Endothelial cell of umbilical vein (primary cell): ENCODE data around the gene KCNK10. TPM values are rescaled to one million over a fixed set of nuclear protein-coding genes. Genes with fewer than 3 reads are reported as not detected.

Source experiments
- BruUV-seq: library from RNA; stranded (reverse); fragments of 400-500 nt; replicated peaks from 2 replicates; lab custom pipeline; 2021; lab: Mats Ljungman, UMichigan
- CTCF ChIA-PET: fragments of 300-600, 350-600 bp; sonication (Branson Sonifier 250); formaldehyde crosslinking; loops from one replicate; lab custom pipeline; 2021; ENCODE audit warnings: antibody characterized with exemption, inconsistent platforms; lab: Charles Lee
- POLR2A ChIA-PET: fragments of 300-600, 350-600 bp; sonication (Branson Sonifier 250); formaldehyde crosslinking; loops from one replicate; lab custom pipeline; 2021; ENCODE audit warnings: antibody characterized with exemption, inconsistent platforms; lab: Charles Lee
- DNase-seq: peaks from one replicate; pipeline ENCODE4 v3.0.0-alpha.2; 2011; ENCODE audit warnings: low read depth, low spot score
- FAIRE-seq: peaks from 2 replicates; lab custom pipeline; 2011; peaks lifted over from hg19 to GRCh38; lab: Jason Lieb, UNC
- H2AFZ ChIP-seq: 2 replicates; pipeline ENCODE4 v1.6.0; 2012; ENCODE audit warnings: low read depth, low read length, control low read depth, inconsistent platforms
- H3K27ac ChIP-seq: 2 replicates; pipeline ENCODE4 v1.5.1; 2011; ENCODE audit warnings: low read depth, mild to moderate bottlenecking, control low read depth, low read length, moderate library complexity; ENCODE audit not compliant: insufficient read depth
- H3K27me3 ChIP-seq, 2 experiments: 2 replicates each; pipeline versions ENCODE4 v1.6.0 to v1.6.1; 2011; ENCODE audit warnings: low read length in 2 of 2, mixed read lengths in 1 of 2; ENCODE audit not compliant: control insufficient read depth in 2 of 2, insufficient read depth in 2 of 2
- H3K36me3 ChIP-seq, 2 experiments: 2 replicates in 1 of 2; 3 replicates in 1 of 2; pipeline ENCODE4 v1.5.1; 2011; ENCODE audit warnings: low read length in 2 of 2, mild to moderate bottlenecking in 1 of 2, moderate library complexity in 1 of 2; ENCODE audit not compliant: control insufficient read depth in 2 of 2, insufficient read depth in 2 of 2; ENCODE audit errors: extremely low read depth in 1 of 2
- H3K4me1 ChIP-seq: 3 replicates; pipeline ENCODE4 v1.5.1; 2011; ENCODE audit warnings: mild to moderate bottlenecking, low read length; ENCODE audit not compliant: control insufficient read depth, insufficient read depth; ENCODE audit errors: extremely low read depth
- H3K4me2 ChIP-seq: 2 replicates; pipeline ENCODE4 v1.6.1; 2011; ENCODE audit warnings: low read length, control low read depth, mixed read lengths; ENCODE audit not compliant: insufficient read depth
- H3K4me3 ChIP-seq, 3 experiments: fragments of 200-600 bp in 1 of 3; sonication (generic), shearing (Covaris generic) in 1 of 3; replicated peaks in 1 of 3; 2 replicates each; pipeline ENCODE4 v1.5.1; 2011 to 2016; ENCODE audit warnings: control low read depth in 3 of 3, low read length in 3 of 3, mild to moderate bottlenecking in 2 of 3, inconsistent platforms in 1 of 3, low read depth in 1 of 3, moderate library complexity in 1 of 3; ENCODE audit not compliant: insufficient read depth in 1 of 3
- H3K79me2 ChIP-seq: 2 replicates; pipeline ENCODE4 v1.6.0; 2012; ENCODE audit warnings: low read length, inconsistent platforms; ENCODE audit not compliant: control insufficient read depth, insufficient read depth
- H3K9ac ChIP-seq: replicated peaks from 2 replicates; pipeline ENCODE3; 2011; ENCODE audit warnings: low read length, control low read depth; ENCODE audit not compliant: insufficient read depth; ENCODE audit errors: extremely low read depth
- H3K9me1 ChIP-seq: replicated peaks from 3 replicates; pipeline ENCODE4 v1.6.0; 2011; ENCODE audit warnings: mild to moderate bottlenecking, low read length; ENCODE audit not compliant: control insufficient read depth, insufficient read depth; ENCODE audit errors: extremely low read depth
- H3K9me3 ChIP-seq: replicated peaks from 2 replicates; pipeline ENCODE4 v1.5.1; 2012; ENCODE audit warnings: low read length, inconsistent platforms; ENCODE audit not compliant: control insufficient read depth, insufficient read depth
- H4K20me1 ChIP-seq: replicated peaks from 2 replicates; pipeline ENCODE3; 2011; ENCODE audit warnings: mild to moderate bottlenecking, low read length; ENCODE audit not compliant: control insufficient read depth, insufficient read depth; ENCODE audit errors: extremely low read depth
- EZH2 ChIP-seq: IDR thresholded peaks from 2 replicates; pipeline ENCODE4 v1.6.1; 2012; ENCODE audit warnings: borderline replicate concordance, low read depth, mild to moderate bottlenecking, moderate library complexity, low read length, inconsistent platforms; ENCODE audit not compliant: severe bottlenecking
- FOS ChIP-seq: IDR thresholded peaks from 2 replicates; pipeline ENCODE4 v1.6.1; 2011; ENCODE audit warnings: mild to moderate bottlenecking, low read length, moderate library complexity, borderline replicate concordance; ENCODE audit not compliant: insufficient read depth
- GATA2 ChIP-seq: IDR thresholded peaks from 2 replicates; pipeline ENCODE4 v1.7.0; 2011; ENCODE audit warnings: low read depth, mild to moderate bottlenecking, moderate library complexity, mixed read lengths, low read length; ENCODE audit not compliant: insufficient read length, insufficient read depth
- JUN ChIP-seq: IDR thresholded peaks from 2 replicates; pipeline ENCODE4 v1.6.1; 2011; ENCODE audit warnings: borderline replicate concordance, low read depth; ENCODE audit not compliant: insufficient read length, insufficient read depth
- MAX ChIP-seq: IDR thresholded peaks from 2 replicates; pipeline ENCODE4 v1.6.1; 2011; ENCODE audit not compliant: insufficient read depth, insufficient read length
- MYC ChIP-seq: IDR thresholded peaks from one replicate; pipeline ENCODE4 v1.6.1; 2011; ENCODE audit warnings: mild to moderate bottlenecking, low read depth, low read length
- POLR2A ChIP-seq: IDR thresholded peaks from 2 replicates; pipeline ENCODE4 v1.6.1; 2012; ENCODE audit warnings: low read depth, mild to moderate bottlenecking, control low read depth, low read length
- POLR2AphosphoS5 ChIP-seq: IDR thresholded peaks from 2 replicates; pipeline ENCODE4 v1.6.1; 2012; ENCODE audit warnings: low read depth, mild to moderate bottlenecking, control low read depth, low read length, moderate library complexity; ENCODE audit not compliant: insufficient read depth
- dilution Hi-C: fragments of 300-500 bp; cut with MboI; formaldehyde crosslinking; loops from one replicate; pipeline ENCODE4 v1.15.0; 2019; ENCODE audit warnings: low sequenced_read_pairs; ENCODE audit not compliant: extremely low pct_ligation_motif_present
- intact Hi-C: fragments of 100-400 bp; cut with micrococcal nuclease; formaldehyde crosslinking; loops from one replicate; pipeline ENCODE4 v1.10.0; 2022
- polyA plus RNA-seq, 4 experiments: library from polyadenylated mRNA; depleted of rRNA in 3 of 4; stranded (reverse) in 3 of 4; unstranded in 1 of 4; fragments of >200 nt; gene quantifications; 2 replicates each; pipeline versions ENCODE4 v1.2.1 to v1.2.3, GENCODE V29; 2011 to 2012; ENCODE audit warnings: missing spikeins in 1 of 4
- total RNA-seq: library from RNA; stranded (reverse); gene quantifications from 2 replicates; pipeline ENCODE4 v1.2.3, GENCODE V29; 2021
- TF ChIP-seq, protein P1 (sequence below), 2 donors: IDR thresholded peaks; 1 replicate in 1 of 2; 2 replicates in 1 of 2; pipeline ENCODE4 v1.5.1; 2011; ENCODE audit warnings: low read length in 2 of 2, mild to moderate bottlenecking in 2 of 2, moderate library complexity in 2 of 2, control low read depth in 1 of 2, inconsistent platforms in 1 of 2, low read depth in 1 of 2; ENCODE audit not compliant: insufficient read depth in 1 of 2; ENCODE audit errors: extremely low read depth in 1 of 2

KCNK10 gene
- total and polyA plus RNA-seq, 2 donors (not counting 3 experiments of a cell fraction or from before 2014, with no cell fraction given): not detected

DNA sequence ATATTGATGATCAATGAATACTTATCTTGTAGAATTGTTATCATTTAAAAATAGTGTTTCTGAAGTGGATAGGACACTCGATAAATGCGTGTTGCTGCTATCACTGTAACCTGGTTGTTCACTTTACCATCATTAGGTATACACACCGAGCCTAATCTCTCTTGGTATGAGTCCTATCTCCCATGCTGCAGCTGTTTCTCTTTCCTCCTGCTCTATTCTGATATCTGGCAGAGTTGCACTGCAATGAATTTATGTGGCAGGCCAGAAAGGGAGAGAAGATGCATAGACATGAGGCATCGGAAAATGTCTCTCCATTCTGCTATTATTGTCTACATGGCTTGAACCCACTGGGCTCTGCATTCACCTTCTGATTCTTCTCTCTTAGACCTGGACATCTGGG lies 26.7 kb downstream of the KCNK10 start:
- no peaks in the 10 kb centered on the region for H3K9me1 ChIP-seq
- BruUV-seq: no TSS peak
- FAIRE-seq: no peak
- H3K27me3 ChIP-seq: no peaks in the 10 kb centered on the region
- ChIA-PET POLR2A (no interaction called here), CTCF (no interaction called here)
- no peaks in the 10 kb centered on the region for H3K79me2 ChIP-seq
- no peak overlapping the region for H3K4me2 ChIP-seq
- TF ChIP-seq EZH2: no peak
- no peak overlapping the region for H3K27ac ChIP-seq
- DNase-seq: no peak
- no peaks in the 10 kb centered on the region for H3K4me1 ChIP-seq
- dilution Hi-C loops: no loop called here
- no peaks in the 10 kb centered on the region for H3K36me3 ChIP-seq
- H3K9ac ChIP-seq: no peak overlapping the region
- H2AFZ ChIP-seq: no peak overlapping the region
- no peak overlapping the region for H3K4me3 ChIP-seq
- intact Hi-C loops: no loop called here
- no peaks in the 10 kb centered on the region for H3K9me3 ChIP-seq
- no peaks in the 10 kb centered on the region for H4K20me1 ChIP-seq

- POLR2A ChIA-PET: no interaction called here
These were observed 33.1 kb downstream of the KCNK10 start for GRCh38 chr14:88289996-88290395.

More at GRCh38 chr14:88289996-88290395, 33.1 kb downstream of the KCNK10 start:
- intact Hi-C loops (no loop called here), dilution Hi-C loops (no loop called here)
- H3K27ac ChIP-seq: no peak overlapping the region
- H3K9me3 ChIP-seq: no peaks in the 10 kb centered on the region
- no peak for DNase-seq
- no peak overlapping the region for H2AFZ ChIP-seq
- no peaks in the 10 kb centered on the region for H3K36me3 ChIP-seq
- CTCF ChIA-PET: no interaction called here
- no peak overlapping the region for H3K4me2 ChIP-seq
- H3K9ac ChIP-seq: no peak overlapping the region
- H3K4me3 ChIP-seq: no peak overlapping the region
- no TSS peak for BruUV-seq
- no peaks in the 10 kb centered on the region for H3K4me1 ChIP-seq
- TF ChIP-seq FOS: no peak
- TF ChIP-seq POLR2A: no peak
- no peak for TF ChIP-seq MAX
- TF ChIP-seq JUN: no peak
- TF ChIP-seq, protein P1, sequence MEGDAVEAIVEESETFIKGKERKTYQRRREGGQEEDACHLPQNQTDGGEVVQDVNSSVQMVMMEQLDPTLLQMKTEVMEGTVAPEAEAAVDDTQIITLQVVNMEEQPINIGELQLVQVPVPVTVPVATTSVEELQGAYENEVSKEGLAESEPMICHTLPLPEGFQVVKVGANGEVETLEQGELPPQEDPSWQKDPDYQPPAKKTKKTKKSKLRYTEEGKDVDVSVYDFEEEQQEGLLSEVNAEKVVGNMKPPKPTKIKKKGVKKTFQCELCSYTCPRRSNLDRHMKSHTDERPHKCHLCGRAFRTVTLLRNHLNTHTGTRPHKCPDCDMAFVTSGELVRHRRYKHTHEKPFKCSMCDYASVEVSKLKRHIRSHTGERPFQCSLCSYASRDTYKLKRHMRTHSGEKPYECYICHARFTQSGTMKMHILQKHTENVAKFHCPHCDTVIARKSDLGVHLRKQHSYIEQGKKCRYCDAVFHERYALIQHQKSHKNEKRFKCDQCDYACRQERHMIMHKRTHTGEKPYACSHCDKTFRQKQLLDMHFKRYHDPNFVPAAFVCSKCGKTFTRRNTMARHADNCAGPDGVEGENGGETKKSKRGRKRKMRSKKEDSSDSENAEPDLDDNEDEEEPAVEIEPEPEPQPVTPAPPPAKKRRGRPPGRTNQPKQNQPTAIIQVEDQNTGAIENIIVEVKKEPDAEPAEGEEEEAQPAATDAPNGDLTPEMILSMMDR (IDR thresholded peaks at IDR 0.05; ENCODE audit: extremely low read depth in 1 of 2, insufficient read depth in 1 of 2, low read depth in 1 of 2, low read length in 2 of 2): no peak
- no peak for TF ChIP-seq GATA2
- TF ChIP-seq EZH2: no peak
- TF ChIP-seq MYC: no peak
- TF ChIP-seq POLR2AphosphoS5: no peak
- H4K20me1 ChIP-seq: no peaks in the 10 kb centered on the region
- no peaks in the 10 kb centered on the region for H3K9me1 ChIP-seq
- no peak for FAIRE-seq
- H3K27me3 ChIP-seq: no peaks in the 10 kb centered on the region
- no peaks in the 10 kb centered on the region for H3K79me2 ChIP-seq
